Panc1 (cell line): ENCODE data around the gene POLR2B. TPM values are rescaled to one million over a fixed set of nuclear protein-coding genes. Genes with fewer than 3 reads are reported as not detected.

Experiments
- ATAC-seq: fragments of 200-7000 bp; cut with Tn5 transposase; 2 replicates; pipeline ENCODE4 v1.9.1; 2020; ENCODE audit warnings: mild to moderate bottlenecking, moderate library complexity
- BruUV-seq: library from RNA; stranded (reverse); fragments of 400-500 nt; replicated peaks from 2 replicates; lab custom pipeline; 2021; lab: Mats Ljungman, UMichigan
- CTCF ChIA-PET: fragments of 300-600 bp; sonication (Branson Sonifier 250); formaldehyde crosslinking; loops from one replicate; lab custom pipeline; 2022; ENCODE audit warnings: antibody characterized with exemption; lab: Charles Lee
- POLR2A ChIA-PET: fragments of 300-600 bp; sonication (Branson Sonifier 250); formaldehyde crosslinking; loops from one replicate; lab custom pipeline; 2022; ENCODE audit warnings: antibody characterized with exemption; lab: Charles Lee
- DNase-seq: peaks from one replicate; pipeline ENCODE4 v3.0.0-alpha.2; 2010; ENCODE audit warnings: low read depth, low spot score
- H3K27ac ChIP-seq: 2 replicates; pipeline ENCODE4 v1.5.1; 2011; ENCODE audit warnings: mild to moderate bottlenecking, low read length, inconsistent platforms
- H3K27me3 ChIP-seq: fragments of 200-500 bp; sonication (Bioruptor generic); 2 replicates; pipeline ENCODE4 v1.6.0; 2014; ENCODE audit warnings: low read length, inconsistent platforms; ENCODE audit not compliant: control insufficient read depth, insufficient read depth
- H3K36me3 ChIP-seq: fragments of 200-500 bp; sonication (Bioruptor generic); 2 replicates; pipeline ENCODE4 v1.5.1; 2014; ENCODE audit warnings: inconsistent platforms, mild to moderate bottlenecking, low read length, moderate library complexity; ENCODE audit not compliant: control insufficient read depth, insufficient read depth
- H3K4me1 ChIP-seq: 2 replicates; pipeline ENCODE4 v1.5.1; 2011; ENCODE audit warnings: inconsistent platforms, mild to moderate bottlenecking, low read length, moderate library complexity; ENCODE audit not compliant: control insufficient read depth, insufficient read depth
- H3K4me3 ChIP-seq, 2 experiments: 2 replicates each; pipeline ENCODE4 v1.5.1; 2011 to 2012; ENCODE audit warnings: low read depth in 2 of 2, low read length in 2 of 2, mild to moderate bottlenecking in 2 of 2, inconsistent platforms in 1 of 2, moderate library complexity in 1 of 2
- H3K9me3 ChIP-seq: fragments of 200-500 bp; sonication (Bioruptor generic); 2 replicates; pipeline ENCODE4 v1.5.1; 2014; ENCODE audit warnings: low read depth, mild to moderate bottlenecking, inconsistent platforms, low read length, moderate library complexity; ENCODE audit not compliant: control insufficient read depth, insufficient read depth
- POLR2AphosphoS5 ChIP-seq: IDR thresholded peaks from 2 replicates; pipeline ENCODE4 v1.6.1; 2012; ENCODE audit warnings: mild to moderate bottlenecking, low read depth, low read length, moderate library complexity
- SIN3A ChIP-seq: IDR thresholded peaks from 2 replicates; pipeline ENCODE4 v1.6.1; 2012; ENCODE audit warnings: low read depth, mild to moderate bottlenecking, low read length, moderate library complexity, borderline replicate concordance; ENCODE audit not compliant: insufficient read depth
- TCF7L2 ChIP-seq: IDR thresholded peaks from 2 replicates; pipeline ENCODE4 v1.6.1; 2011; ENCODE audit warnings: mild to moderate bottlenecking, low read depth, low read length, inconsistent platforms
- in situ Hi-C: cut with HindIII; loops from 2 replicates; pipeline ENCODE4 v1.10.0; 2016; ENCODE audit warnings: low sequenced_read_pairs, low pct_unique_long_range_greater_than_20kb
- intact Hi-C: fragments of 100-400 bp; cut with micrococcal nuclease; formaldehyde crosslinking; loops from one replicate; pipeline ENCODE4 v1.10.0; 2022; ENCODE audit not compliant: unreplicated experiment
- total RNA-seq: library from RNA; stranded (reverse); gene quantifications from one replicate; pipeline ENCODE4 v1.2.1, GENCODE V29; 2021; ENCODE audit not compliant: unreplicated experiment
- TF ChIP-seq, protein P1 (sequence below), 2 experiments: IDR thresholded peaks; 2 replicates each; pipeline ENCODE4 v1.6.1; 2011 to 2012; ENCODE audit warnings: low read depth in 2 of 2, control low read depth in 1 of 2, low read length in 1 of 2, mild to moderate bottlenecking in 1 of 2, moderate library complexity in 1 of 2; ENCODE audit not compliant: insufficient read depth in 1 of 2
- TF ChIP-seq, protein P2 (sequence below): fragments of 450-650 bp; IDR thresholded peaks from 2 replicates; pipeline ENCODE4 v1.5.1; 2017; ENCODE audit warnings: mild to moderate bottlenecking

POLR2B gene
- total RNA-seq, 1 experiment from 2014 or later, result 84.1 TPM

DNA sequence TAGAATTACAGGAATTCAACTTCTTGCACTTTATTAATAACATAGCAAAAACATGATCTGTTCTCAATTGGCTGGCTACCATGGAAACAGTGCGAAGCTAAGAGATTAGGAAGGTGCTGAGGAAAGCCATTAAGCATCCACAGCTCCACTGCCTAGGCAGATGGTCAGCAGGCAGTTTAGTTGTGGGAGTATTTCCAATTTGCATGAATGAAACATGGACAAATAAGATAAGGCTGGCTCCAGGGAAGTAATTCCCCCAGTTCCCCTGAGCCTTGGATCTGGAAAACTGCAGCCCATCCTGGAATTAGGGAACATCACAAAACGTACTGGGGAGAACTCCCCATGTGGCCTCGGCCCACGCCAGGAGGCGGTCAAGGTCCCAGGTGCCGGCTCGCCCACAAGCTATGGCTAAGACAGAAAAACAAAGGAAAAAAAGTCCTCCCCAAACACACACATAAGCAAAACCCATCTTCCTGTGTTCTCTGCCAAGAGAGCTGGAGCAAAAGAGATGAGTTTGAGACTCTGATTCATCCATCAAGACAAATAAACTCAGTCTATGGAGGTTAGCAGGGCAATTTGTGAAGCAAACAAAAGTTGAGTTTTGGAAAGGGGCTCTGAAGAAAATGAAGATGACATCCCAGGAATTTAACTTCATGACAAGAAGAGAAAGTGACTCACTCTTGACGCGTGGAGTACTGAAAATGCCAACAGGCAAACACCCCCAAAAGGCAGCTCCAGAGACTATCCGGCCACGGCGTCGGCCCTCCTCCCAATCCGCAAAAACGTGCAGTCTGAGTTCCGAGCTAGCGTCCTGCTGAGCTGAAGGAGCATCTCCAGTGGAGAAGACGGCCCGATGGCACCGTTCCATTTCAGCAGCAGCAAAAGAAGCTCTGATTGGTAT is 86.4 kb downstream of the POLR2B start:
- ATAC-seq, result no peak
- Histone ChIP-seq H3K27me3 (no peaks in the 10 kb centered on the region), H3K4me1 (no peaks in the 10 kb centered on the region), H3K4me3 (no peak overlapping the region), H3K27ac (no peak overlapping the region), H3K36me3 (no peaks in the 10 kb centered on the region), H3K9me3 (no peaks in the 10 kb centered on the region)
- POLR2A ChIA-PET, result no interaction called here
- CTCF ChIA-PET, result no interaction called here
- TF ChIP-seq POLR2AphosphoS5 (no peak), SIN3A (no peak), TCF7L2 (no peak)
- TF ChIP-seq, protein P1, sequence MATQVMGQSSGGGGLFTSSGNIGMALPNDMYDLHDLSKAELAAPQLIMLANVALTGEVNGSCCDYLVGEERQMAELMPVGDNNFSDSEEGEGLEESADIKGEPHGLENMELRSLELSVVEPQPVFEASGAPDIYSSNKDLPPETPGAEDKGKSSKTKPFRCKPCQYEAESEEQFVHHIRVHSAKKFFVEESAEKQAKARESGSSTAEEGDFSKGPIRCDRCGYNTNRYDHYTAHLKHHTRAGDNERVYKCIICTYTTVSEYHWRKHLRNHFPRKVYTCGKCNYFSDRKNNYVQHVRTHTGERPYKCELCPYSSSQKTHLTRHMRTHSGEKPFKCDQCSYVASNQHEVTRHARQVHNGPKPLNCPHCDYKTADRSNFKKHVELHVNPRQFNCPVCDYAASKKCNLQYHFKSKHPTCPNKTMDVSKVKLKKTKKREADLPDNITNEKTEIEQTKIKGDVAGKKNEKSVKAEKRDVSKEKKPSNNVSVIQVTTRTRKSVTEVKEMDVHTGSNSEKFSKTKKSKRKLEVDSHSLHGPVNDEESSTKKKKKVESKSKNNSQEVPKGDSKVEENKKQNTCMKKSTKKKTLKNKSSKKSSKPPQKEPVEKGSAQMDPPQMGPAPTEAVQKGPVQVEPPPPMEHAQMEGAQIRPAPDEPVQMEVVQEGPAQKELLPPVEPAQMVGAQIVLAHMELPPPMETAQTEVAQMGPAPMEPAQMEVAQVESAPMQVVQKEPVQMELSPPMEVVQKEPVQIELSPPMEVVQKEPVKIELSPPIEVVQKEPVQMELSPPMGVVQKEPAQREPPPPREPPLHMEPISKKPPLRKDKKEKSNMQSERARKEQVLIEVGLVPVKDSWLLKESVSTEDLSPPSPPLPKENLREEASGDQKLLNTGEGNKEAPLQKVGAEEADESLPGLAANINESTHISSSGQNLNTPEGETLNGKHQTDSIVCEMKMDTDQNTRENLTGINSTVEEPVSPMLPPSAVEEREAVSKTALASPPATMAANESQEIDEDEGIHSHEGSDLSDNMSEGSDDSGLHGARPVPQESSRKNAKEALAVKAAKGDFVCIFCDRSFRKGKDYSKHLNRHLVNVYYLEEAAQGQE (IDR thresholded peaks at IDR 0.05; ENCODE audit: insufficient read depth in 1 of 2, low read depth in 2 of 2, low read length in 1 of 2), result no peak
- TF ChIP-seq, protein P2, sequence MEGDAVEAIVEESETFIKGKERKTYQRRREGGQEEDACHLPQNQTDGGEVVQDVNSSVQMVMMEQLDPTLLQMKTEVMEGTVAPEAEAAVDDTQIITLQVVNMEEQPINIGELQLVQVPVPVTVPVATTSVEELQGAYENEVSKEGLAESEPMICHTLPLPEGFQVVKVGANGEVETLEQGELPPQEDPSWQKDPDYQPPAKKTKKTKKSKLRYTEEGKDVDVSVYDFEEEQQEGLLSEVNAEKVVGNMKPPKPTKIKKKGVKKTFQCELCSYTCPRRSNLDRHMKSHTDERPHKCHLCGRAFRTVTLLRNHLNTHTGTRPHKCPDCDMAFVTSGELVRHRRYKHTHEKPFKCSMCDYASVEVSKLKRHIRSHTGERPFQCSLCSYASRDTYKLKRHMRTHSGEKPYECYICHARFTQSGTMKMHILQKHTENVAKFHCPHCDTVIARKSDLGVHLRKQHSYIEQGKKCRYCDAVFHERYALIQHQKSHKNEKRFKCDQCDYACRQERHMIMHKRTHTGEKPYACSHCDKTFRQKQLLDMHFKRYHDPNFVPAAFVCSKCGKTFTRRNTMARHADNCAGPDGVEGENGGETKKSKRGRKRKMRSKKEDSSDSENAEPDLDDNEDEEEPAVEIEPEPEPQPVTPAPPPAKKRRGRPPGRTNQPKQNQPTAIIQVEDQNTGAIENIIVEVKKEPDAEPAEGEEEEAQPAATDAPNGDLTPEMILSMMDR, result no peak
- in situ Hi-C loops, result no loop called here
- BruUV-seq, result no TSS peak
- intact Hi-C loops, result no loop called here
- no peak for DNase-seq

DNA sequence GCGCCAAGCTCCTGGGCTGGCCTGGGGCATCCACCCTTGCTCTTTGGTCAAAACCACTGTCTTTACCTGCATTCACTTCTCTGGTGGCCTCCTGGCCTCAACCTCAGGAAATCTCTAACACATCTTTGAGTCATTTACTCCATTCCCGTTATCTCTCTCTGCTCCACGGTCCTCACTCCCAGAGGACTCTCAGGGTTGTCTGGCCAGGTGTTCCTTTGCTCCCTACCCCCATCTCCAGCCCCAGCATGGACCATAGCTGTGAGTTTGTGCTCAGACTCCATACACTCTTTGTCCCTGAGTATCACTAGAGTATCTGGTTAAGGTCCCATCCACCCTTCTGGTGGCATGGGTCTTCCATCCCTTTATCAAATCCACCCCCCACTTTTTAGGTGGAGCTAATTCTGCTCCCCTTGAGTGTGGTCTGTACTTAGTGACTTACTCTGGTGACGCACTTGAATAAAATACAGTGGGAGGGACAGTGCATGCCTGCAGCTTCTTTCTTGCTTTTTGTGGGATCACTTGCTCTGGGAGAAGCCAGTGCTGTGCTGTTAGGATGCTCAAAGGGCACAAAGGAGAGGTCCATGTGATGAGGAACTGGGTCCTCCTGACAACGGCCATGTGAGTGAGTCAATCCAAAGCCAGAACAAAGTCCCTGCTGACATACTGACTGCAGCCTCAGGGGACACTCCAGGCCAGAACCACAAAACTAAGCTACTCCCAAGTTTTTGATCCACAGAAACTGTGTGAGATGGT is 87.2 kb downstream of the POLR2B start:
- H3K36me3 ChIP-seq, result no peaks in the 10 kb centered on the region
- intact Hi-C loops, result no loop called here
- H3K27me3 ChIP-seq, result no peaks in the 10 kb centered on the region
- in situ Hi-C loops, result no loop called here
- ChIA-PET POLR2A (no interaction called here), CTCF (no interaction called here)
- ATAC-seq (no peak), DNase-seq (no peak)
- BruUV-seq, result no TSS peak
- no peaks in the 10 kb centered on the region for H3K9me3 ChIP-seq
- H3K4me3 ChIP-seq, result no peak overlapping the region
- TF ChIP-seq SIN3A (no peak), POLR2AphosphoS5 (no peak), TCF7L2 (no peak)
- TF ChIP-seq, protein P1 (IDR thresholded peaks at IDR 0.05; ENCODE audit: insufficient read depth in 1 of 2, low read depth in 2 of 2, low read length in 1 of 2), result no peak
- TF ChIP-seq, protein P2, result no peak
- no peaks in the 10 kb centered on the region for H3K4me1 ChIP-seq
- H3K27ac ChIP-seq, result no peak overlapping the region
